SH-SY5Y (cell line): ENCODE data around the gene FAM3C.

ENCODE experiments used
- GATA2 ChIP-seq: IDR thresholded peaks from 2 replicates; pipeline ENCODE4 v1.6.1; 2011; ENCODE audit warnings: mild to moderate bottlenecking, low read depth, low read length
- GATA3 ChIP-seq: IDR thresholded peaks from 2 replicates; pipeline ENCODE4 v1.6.1; 2011; ENCODE audit warnings: low read depth, mild to moderate bottlenecking, low read length, moderate library complexity

DNA sequence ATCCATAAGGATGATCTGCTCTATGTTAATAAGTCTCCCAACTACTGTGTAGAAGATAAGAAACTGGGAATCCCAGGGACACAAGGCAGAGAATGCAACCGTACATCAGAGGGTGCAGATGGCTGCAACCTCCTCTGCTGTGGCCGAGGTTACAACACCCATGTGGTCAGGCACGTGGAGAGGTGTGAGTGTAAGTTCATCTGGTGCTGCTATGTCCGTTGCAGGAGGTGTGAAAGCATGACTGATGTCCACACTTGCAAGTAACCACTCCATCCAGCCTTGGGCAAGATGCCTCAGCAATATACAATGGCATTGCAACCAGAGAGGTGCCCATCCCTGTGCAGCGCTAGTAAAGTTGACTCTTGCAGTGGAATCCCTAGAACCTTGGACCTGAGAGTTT is 57.0 kb downstream of the FAM3C start:
- TF ChIP-seq GATA3 (no peak), GATA2 (no peak)
